Forelimb muscle (tissue), 1 donor: ENCODE results near the gene TENM3. TPM values are rescaled to one million over a fixed set of nuclear protein-coding genes. Genes with fewer than 3 reads are reported as not detected.

ENCODE experiments used
- DNase-seq: peaks from one replicate; pipeline ENCODE4 v3.0.0-alpha.2; 2013; ENCODE audit warnings: low read depth
- polyA plus RNA-seq: library from polyadenylated mRNA; unstranded; fragments of 120-200 nt; gene quantifications from one replicate; pipeline ENCODE4 v1.2.1, GENCODE V29; 2013; ENCODE audit not compliant: insufficient read length

The TENM3 gene
- polyA plus RNA-seq, 1 donor = 15.3 TPM

- DNase-seq = no peak
Measured at GRCh38 chr4:182680234-182680653, 437.0 kb downstream of the TENM3 start.

GRCh38 chr4:182683661-182684060 lies 440.5 kb downstream of the TENM3 start:
- DNase-seq = no peak

DNA sequence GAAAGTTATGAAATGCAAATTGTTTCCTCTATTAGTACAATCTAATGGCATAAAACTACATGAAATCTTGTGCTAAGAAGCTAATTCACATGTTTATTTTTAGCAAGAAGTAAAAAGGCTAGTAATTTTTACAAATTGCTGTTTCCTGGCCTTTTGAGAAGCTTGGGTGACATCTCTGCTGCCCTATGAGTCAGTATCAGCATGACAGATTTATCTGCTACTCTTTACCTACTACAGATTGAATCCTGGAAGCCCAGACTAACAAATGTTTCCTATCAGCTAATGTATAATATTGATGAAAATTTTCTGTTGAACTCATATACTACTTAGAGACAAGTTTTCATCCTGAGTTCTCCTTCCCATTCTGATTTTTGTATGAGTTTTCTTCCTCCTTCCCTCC lies 441.6 kb downstream of the TENM3 start:
- DNase-seq = no peak

- no peak for DNase-seq
Measured at GRCh38 chr4:182688081-182688480, 444.9 kb downstream of the TENM3 start.

DNA sequence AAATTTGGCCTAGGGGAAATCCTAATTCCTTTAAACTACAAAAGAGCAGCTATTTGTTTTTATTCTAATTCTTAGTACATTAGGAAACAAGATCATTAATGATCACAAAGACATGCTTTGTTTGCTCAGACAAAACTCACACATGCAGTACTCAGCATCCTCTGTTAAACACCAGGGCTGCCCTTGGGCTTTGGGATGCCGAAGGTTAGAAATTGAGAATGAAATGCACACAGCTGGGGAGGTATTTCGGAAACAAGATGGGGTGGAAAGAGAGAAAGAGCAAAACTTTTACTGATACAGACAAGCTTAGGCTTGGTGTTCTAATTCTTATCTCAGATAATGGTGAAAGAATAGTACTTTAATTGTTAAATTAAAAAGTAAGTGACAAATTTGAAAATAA lies 451.3 kb downstream of the TENM3 start:
- no peak for DNase-seq

DNA sequence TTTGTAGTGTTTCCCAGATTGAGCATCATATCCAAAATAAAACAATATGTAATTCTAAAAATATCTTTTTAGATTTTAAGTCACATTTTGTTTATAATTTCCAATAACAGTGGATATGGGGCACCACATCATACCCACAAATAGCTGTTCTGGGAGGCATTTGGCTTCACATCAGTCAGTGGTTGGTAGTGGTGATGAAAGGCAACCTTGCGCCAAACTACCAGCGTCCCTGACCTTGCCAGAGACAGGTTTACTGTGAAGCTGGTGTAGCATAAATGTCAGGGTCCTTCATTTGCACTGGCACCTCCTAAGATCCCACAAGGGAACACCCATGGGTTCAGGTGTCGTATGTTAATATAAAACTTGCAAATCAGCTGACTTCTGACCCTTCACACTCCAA lies 451.8 kb downstream of the TENM3 start:
- DNase-seq = no peak

GRCh38 chr4:182695842-182696241 lies 452.6 kb downstream of the TENM3 start:
- DNase-seq = no peak

DNA sequence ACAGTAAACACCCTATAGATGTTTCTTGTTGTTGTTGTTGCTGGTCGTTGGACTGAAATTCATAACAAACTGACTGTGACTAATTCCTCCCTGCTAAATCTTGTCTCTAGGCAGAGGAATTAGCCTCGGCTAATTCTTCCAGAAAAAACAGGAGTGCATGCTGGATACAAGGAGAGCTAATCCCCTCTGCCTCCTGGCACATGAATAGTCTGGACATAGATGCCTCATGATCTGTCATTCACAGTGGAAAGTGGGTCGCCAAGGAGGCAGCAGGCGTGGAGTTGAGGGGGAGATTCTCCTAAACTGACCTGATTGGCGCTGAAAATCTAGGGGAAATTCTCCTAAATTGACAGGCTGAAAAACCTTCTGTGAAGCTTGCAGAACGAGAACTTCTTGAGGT lies 453.9 kb downstream of the TENM3 start:
- DNase-seq = no peak

DNA sequence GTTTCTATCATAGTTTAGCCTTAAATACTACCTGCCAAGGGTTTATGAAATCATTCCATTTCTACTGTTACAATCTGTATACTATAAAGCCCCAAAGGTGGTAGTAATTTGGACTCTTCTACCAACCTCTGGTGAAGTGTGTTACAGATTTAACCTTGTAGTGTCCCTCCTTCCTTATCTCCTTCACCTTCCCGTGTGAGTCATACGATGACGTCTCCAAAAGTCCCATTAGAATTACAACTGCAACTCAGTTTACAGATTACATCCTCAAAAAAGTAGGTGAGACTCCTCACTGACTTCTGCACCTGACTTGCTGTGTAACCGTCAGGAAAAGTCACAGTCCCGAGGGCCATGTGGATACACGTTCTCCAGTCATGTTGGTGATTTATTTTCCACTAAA lies 455.0 kb downstream of the TENM3 start:
- DNase-seq = no peak

GRCh38 chr4:182699201-182699600 lies 456.0 kb downstream of the TENM3 start:
- no peak for DNase-seq

GRCh38 chr4:182699795-182700194 lies 456.6 kb downstream of the TENM3 start:
- DNase-seq = no peak

DNA sequence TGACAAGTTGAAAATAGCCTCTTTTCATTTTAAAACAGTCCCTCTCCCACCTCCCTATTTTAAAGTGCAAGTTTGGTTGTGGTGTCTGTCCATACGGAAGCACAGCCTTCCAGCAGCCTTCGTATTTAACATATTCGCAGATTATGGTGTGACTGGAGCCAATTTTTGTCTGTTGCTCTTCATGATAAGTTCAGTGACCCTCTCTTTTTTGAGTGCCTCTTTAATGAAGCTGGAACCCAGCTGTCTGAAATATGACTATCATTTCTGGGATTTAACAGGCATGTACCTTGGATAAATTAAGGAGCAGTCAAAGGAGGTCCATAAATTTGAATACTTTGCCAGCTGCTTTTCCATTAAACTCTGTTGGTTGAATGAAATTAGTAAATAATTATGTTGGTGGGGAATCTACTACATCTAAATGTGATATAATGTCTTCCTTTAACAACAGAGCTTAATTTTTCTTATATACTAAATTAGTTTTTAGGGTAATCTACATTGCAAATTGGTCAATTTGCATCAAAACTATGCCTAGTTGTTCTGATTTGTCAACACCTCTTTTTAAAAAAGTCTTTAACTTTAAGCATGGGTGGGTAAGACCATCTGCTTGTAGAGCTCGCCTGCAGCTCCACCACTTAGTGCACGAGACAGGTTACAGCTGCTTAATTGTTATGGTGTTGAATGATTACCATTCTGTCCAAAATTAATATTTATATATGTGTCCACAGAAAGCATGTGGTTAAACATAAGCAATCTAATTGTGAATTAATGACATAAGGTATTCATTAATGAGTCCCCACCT lies 457.4 kb downstream of the TENM3 start:
- no peak for DNase-seq

DNA sequence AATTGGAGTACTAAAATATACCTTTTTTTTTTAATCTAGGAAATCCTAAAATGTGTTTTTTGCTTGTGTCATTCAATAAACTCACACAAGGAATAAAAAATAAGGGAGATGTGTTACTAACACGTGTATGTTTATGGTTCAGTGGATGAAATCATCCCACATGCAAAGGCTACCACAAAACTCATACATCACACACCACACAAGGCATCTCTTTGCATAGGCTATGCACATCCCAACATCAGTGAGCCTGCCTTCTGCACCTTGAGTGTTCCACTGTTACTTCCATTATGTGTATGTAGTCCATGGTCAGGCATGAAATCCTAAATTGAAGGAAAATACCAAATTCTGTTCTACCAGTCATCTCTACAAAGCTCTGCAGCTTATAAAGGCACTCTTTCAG lies 460.9 kb downstream of the TENM3 start:
- DNase-seq = no peak

GRCh38 chr4:182704948-182705347 lies 461.7 kb downstream of the TENM3 start:
- no peak for DNase-seq

GRCh38 chr4:182705389-182705788 lies 462.2 kb downstream of the TENM3 start:
- no peak for DNase-seq

DNA sequence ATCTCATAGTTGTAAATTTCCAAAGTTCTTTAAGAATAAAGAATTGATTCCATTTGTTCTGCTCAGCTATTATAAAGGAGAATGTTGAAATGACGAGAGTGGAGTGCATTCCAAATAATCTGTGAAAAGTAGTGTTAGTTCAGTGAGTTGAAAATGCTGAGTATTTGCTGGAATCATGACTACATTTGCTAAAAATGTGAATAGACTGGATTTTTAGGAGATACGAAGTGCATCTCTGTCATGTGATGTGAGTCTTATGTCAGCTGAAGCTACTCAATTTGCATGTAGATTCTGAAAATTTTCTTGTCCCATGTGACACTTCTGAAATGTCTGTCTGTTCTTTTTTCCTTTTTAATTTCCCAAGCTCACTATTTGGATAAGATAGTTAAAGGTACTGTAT lies 468.0 kb downstream of the TENM3 start:
- DNase-seq = no peak

DNA sequence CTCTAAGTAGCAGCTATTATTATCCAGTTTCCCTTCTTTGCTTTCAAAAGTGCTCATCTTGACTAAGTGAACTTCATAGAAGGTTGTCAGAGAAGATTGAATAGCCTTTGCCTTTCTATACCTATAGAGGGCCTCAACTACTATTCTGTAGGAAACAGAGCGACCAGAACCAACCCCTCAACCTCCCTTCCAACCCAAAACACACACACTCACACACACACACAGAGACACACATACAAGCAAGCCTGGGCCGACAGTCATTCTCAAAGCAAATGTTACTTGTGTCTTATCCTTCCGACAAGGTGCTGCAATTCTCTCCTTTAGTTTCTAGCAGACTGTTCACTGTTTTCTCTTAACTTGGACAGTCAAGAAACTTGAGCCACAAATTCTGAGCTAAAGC lies 472.3 kb downstream of the TENM3 start:
- no peak for DNase-seq

- no peak for DNase-seq
Measured at GRCh38 chr4:182716192-182716591, 473.0 kb downstream of the TENM3 start.

GRCh38 chr4:182717788-182718583 lies 474.8 kb downstream of the TENM3 start:
- no peak for DNase-seq

GRCh38 chr4:182724414-182724813 lies 481.2 kb downstream of the TENM3 start:
- DNase-seq = no peak

DNA sequence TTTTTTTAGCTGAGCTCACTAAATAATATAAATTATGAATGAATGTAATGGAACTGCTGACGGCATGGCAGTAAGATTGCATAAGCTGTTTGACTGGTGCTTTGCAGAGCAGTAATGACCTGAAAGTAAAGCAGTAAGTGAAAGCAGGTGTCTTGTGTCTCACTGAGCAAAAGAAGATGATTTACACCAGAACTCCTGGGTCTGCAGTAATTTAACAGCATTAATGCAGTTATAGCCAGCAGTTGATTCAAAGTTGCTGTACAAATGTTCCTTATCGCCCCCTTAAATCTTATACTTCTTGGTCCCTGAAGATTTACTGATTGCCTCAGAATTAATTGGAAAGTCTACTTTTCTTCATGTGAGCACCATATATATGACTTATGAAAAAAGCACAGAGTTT lies 486.3 kb downstream of the TENM3 start:
- DNase-seq = no peak

DNA sequence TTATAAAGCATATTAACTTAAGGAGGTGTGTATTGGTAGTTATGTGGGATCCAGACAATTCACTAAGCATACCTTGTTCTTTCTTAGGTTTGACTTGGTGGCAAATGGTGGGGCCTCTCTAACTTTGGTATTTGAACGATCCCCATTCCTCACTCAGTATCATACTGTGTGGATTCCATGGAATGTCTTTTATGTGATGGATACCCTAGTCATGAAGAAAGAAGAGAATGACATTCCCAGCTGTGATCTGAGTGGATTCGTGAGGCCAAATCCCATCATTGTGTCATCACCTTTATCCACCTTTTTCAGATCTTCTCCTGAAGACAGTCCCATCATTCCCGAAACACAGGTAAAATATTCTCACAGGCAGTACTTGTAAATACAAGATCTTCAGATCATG lies 487.6 kb downstream of the TENM3 start:
- DNase-seq = no peak

DNA sequence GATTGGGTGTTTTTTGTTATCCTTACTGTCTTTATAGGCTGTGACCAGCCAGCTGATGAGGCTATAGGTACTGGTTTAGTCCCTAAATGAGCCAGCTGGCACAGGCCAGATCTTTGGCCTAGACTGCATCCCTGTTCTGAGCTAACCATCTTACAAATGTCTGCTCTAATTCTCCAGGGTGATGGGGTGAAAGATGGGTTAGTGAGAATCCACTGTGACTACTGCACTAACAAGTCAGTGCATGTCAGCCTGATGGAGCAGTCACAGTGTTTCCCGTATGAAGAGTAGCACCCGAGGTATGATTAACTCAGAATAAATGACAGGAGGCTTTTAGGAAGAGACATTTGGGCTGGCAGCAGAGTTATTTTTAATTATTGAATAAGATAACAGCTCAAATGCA lies 493.0 kb downstream of the TENM3 start:
- no peak for DNase-seq
